Testis (tissue), 2 donors: ENCODE data around the gene CPN1.

Source experiments
- CTCF ChIP-seq, 3 experiments: fragments of 450-650 bp in 2 of 3; fragments of 200-600 bp in 1 of 3; sonication (generic) in 1 of 3; IDR thresholded peaks; one replicate each; pipeline ENCODE4 v1.5.1; 2016 to 2019; ENCODE audit warnings: antibody characterized with exemption in 3 of 3, mild to moderate bottlenecking in 2 of 3, moderate library complexity in 1 of 3
- POLR2A ChIP-seq: fragments of 450-650 bp; IDR thresholded peaks from one replicate; pipeline ENCODE4 v1.6.1; 2017; ENCODE audit warnings: antibody characterized with exemption, mild to moderate bottlenecking, moderate library complexity

GRCh38 chr10:100022403-100022802 lies 59.3 kb downstream of the CPN1 start:
- TF ChIP-seq CTCF (IDR thresholded peaks at IDR 0.05) (no peak), POLR2A (no peak)
